Measurements from ENCODE around the gene CYP46A1. TPM values are rescaled to one million over a fixed set of nuclear protein-coding genes. Genes with fewer than 3 reads are reported as not detected.

Gene CYP46A1
- total RNA-seq, 1 experiment from 2014 or later: 0.30 TPM

DNA sequence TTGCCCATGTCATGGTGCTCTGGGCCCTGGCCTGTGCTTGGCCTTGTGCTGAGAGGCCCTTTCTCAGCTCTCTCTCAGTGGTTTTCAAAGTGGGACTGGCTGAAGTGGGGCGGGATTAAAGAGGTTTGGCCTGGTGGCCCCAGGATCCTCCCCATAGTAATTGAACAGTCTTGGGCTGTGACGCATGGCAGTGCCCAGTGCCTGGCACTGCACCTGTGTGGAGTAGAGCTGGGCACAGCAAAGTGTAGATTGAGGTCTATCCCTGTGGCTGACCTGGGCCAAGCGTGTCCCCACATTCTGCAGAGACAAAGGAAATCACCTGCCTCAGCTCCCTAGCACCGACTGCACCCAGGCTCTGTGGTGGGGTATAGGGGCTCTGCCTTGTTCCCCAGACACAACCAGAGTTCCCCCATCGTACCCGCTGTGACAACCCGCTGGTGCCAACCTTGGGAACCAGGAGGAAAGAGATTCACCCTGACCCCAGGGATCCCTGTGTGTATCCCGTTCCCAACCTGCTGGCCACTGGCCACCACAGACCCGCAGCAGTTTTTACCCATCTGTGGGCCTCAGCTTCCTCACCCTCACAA is 9.9 kb upstream of the CYP46A1 start:
- DNase-seq (ENCODE audit: unreplicated experiment): no peak
- intact Hi-C loops (cut with micrococcal nuclease): no loop called here
- CTCF ChIA-PET: interaction anchor here (0.8 kb wide), 1 partner anchor 9 kb away, joined by 3 read pairs; no protein-coding TSS in a partner anchor
- no peaks in the 10 kb centered on the region for H3K36me3 Mint-ChIP-seq (ENCODE audit: insufficient read depth, unreplicated experiment)
- no TSS peak for BruUV-seq (replicated peaks)
- H3K4me3 Mint-ChIP-seq (ENCODE audit: unreplicated experiment): no peak overlapping the region
- POLR2A ChIA-PET: interaction anchor here (0.9 kb wide), 1 partner anchor 20 kb away, joined by 3 read pairs; no protein-coding TSS in a partner anchor
- no peak overlapping the region for H3K27ac Mint-ChIP-seq (ENCODE audit: low read depth, unreplicated experiment)
- TF ChIP-seq, protein P1, sequence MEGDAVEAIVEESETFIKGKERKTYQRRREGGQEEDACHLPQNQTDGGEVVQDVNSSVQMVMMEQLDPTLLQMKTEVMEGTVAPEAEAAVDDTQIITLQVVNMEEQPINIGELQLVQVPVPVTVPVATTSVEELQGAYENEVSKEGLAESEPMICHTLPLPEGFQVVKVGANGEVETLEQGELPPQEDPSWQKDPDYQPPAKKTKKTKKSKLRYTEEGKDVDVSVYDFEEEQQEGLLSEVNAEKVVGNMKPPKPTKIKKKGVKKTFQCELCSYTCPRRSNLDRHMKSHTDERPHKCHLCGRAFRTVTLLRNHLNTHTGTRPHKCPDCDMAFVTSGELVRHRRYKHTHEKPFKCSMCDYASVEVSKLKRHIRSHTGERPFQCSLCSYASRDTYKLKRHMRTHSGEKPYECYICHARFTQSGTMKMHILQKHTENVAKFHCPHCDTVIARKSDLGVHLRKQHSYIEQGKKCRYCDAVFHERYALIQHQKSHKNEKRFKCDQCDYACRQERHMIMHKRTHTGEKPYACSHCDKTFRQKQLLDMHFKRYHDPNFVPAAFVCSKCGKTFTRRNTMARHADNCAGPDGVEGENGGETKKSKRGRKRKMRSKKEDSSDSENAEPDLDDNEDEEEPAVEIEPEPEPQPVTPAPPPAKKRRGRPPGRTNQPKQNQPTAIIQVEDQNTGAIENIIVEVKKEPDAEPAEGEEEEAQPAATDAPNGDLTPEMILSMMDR (IDR thresholded peaks at IDR 0.05; ENCODE audit: unreplicated experiment): no peak
- H3K4me1 Mint-ChIP-seq (ENCODE audit: insufficient read depth, unreplicated experiment): peaks cover 7% of the 10 kb centered on the region
- no peaks in the 10 kb centered on the region for H3K9me3 Mint-ChIP-seq (ENCODE audit: unreplicated experiment)
- H3K27me3 Mint-ChIP-seq (ENCODE audit: insufficient read depth, unreplicated experiment): no peaks in the 10 kb centered on the region

DNA sequence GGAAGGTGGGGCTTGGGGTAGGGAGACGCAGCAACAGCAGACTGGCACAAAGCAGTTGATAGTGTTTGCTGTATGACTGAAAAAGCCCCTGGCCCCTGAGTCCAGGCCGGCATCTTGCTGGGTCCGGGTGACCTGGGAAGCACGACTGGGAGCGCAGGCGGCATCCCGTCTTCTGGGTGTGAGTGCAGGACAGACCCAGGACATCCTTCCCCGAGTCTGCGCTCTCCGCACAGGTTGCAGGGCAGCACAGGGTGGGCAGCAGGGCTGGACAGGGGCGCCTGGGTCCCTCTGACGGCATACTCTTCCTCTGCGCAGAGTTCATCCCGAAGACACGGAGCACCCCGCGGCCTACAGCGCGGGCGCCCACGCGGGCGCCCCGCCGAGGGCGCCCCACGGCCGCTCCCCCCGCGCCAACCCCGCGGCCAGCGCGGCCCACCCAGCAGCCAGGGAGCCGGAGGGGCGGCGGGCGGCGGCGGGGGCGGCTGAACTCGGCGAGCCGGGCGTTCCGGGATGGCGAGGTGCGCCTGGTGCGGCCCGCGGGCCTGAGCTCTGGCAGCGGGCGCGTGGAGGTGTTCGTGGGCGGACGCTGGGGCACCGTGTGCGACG is 9.2 kb upstream of the CYP46A1 start:
- CTCF ChIA-PET: interaction anchor here (0.8 kb wide), 1 partner anchor 8 kb away, joined by 3 read pairs; no protein-coding TSS in a partner anchor
- peaks cover 6% of the 10 kb centered on the region for H3K4me1 Mint-ChIP-seq (ENCODE audit: insufficient read depth, unreplicated experiment)
- H3K27me3 Mint-ChIP-seq (ENCODE audit: insufficient read depth, unreplicated experiment): no peaks in the 10 kb centered on the region
- intact Hi-C loops (cut with micrococcal nuclease): no loop called here
- no peak for DNase-seq (ENCODE audit: unreplicated experiment)
- BruUV-seq (replicated peaks): no TSS peak
- POLR2A ChIA-PET: interaction anchor here (0.9 kb wide), 1 partner anchor 21 kb away, joined by 3 read pairs; no protein-coding TSS in a partner anchor
- H3K27ac Mint-ChIP-seq (ENCODE audit: low read depth, unreplicated experiment): no peak overlapping the region
- H3K36me3 Mint-ChIP-seq (ENCODE audit: insufficient read depth, unreplicated experiment): no peaks in the 10 kb centered on the region
- no peak overlapping the region for H3K4me3 Mint-ChIP-seq (ENCODE audit: unreplicated experiment)
- TF ChIP-seq, protein P1 (IDR thresholded peaks at IDR 0.05; ENCODE audit: unreplicated experiment): no peak
- no peaks in the 10 kb centered on the region for H3K9me3 Mint-ChIP-seq (ENCODE audit: unreplicated experiment)

DNA sequence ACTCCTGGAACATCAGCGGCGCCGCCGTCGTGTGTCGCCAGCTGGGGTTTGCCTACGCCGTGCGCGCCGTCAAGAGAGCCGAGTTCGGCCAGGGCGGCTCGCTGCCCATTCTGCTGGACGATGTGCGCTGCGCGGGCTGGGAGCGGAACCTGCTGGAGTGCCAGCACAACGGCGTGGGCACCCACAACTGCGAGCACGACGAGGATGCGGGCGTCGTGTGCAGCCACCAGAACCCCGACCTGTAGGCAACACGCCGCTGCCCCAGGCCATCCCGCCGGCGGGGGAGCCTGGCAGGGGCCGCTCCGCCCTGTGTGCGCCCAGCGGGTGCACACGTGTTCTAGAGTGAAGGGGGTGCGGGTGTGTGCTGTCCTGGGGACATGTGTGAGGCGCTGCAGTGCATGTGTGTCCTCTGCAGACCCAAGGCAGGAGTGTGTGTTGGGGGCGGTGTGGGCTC is 8.7 kb upstream of the CYP46A1 start:
- intact Hi-C loops (cut with micrococcal nuclease): no loop called here
- BruUV-seq (replicated peaks): no TSS peak
- no peak for DNase-seq (ENCODE audit: unreplicated experiment)
- H3K9me3 Mint-ChIP-seq (ENCODE audit: unreplicated experiment): no peaks in the 10 kb centered on the region
- H3K27me3 Mint-ChIP-seq (ENCODE audit: insufficient read depth, unreplicated experiment): no peaks in the 10 kb centered on the region
- no peak overlapping the region for H3K4me3 Mint-ChIP-seq (ENCODE audit: unreplicated experiment)
- H3K36me3 Mint-ChIP-seq (ENCODE audit: insufficient read depth, unreplicated experiment): no peaks in the 10 kb centered on the region
- CTCF ChIA-PET: no interaction called here
- TF ChIP-seq, protein P1 (IDR thresholded peaks at IDR 0.05; ENCODE audit: unreplicated experiment): no peak
- POLR2A ChIA-PET: interaction anchor here (0.9 kb wide), 2 partner anchors 8 to 21 kb away, joined by 3 read pairs; no protein-coding TSS in a partner anchor
- no peak overlapping the region for H3K27ac Mint-ChIP-seq (ENCODE audit: low read depth, unreplicated experiment)
- peaks cover 6% of the 10 kb centered on the region for H3K4me1 Mint-ChIP-seq (ENCODE audit: insufficient read depth, unreplicated experiment)

DNA sequence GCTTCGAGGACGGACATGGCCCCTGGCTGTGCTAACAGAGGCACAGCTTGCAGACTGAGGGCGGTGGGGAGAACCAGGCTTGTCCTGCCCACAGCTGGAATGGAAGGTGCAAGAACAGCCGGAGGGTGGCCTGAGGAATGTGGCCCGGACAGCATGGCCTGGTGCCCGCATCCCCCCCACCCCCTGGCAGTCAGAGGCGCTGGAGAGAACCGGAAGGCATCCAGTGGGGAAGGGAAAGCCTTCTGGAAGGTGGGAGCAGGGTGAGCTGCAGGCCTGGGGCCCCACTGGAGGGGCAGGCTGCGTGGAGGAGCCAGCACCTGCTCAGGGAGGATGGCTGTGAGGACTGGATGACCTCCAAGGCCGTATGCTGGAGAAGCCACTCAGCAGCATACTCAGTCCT is 8.1 kb upstream of the CYP46A1 start:
- no peak overlapping the region for H3K27ac Mint-ChIP-seq (ENCODE audit: low read depth, unreplicated experiment)
- H3K27me3 Mint-ChIP-seq (ENCODE audit: insufficient read depth, unreplicated experiment): no peaks in the 10 kb centered on the region
- DNase-seq (ENCODE audit: unreplicated experiment): no peak
- BruUV-seq (replicated peaks): no TSS peak
- ChIA-PET POLR2A (interaction anchor here (0.9 kb wide), 1 partner anchor 8 kb away, joined by 3 read pairs; no protein-coding TSS in a partner anchor), CTCF (no interaction called here)
- intact Hi-C loops (cut with micrococcal nuclease): no loop called here
- TF ChIP-seq, protein P1 (IDR thresholded peaks at IDR 0.05; ENCODE audit: unreplicated experiment): no peak
- H3K36me3 Mint-ChIP-seq (ENCODE audit: insufficient read depth, unreplicated experiment): no peaks in the 10 kb centered on the region
- H3K4me3 Mint-ChIP-seq (ENCODE audit: unreplicated experiment): no peak overlapping the region
- H3K4me1 Mint-ChIP-seq (ENCODE audit: insufficient read depth, unreplicated experiment): peaks cover 6% of the 10 kb centered on the region
- H3K9me3 Mint-ChIP-seq (ENCODE audit: unreplicated experiment): no peaks in the 10 kb centered on the region

Measured in MCF 10A (cell line).